PFSK-1 (cell line): ENCODE measurements around the gene PRKX.

Experiments
- POLR2AphosphoS5 ChIP-seq: IDR thresholded peaks from 2 replicates; pipeline ENCODE4 v1.6.1; 2012; ENCODE audit warnings: low read depth, mild to moderate bottlenecking, control low read depth, low read length, moderate library complexity
- REST ChIP-seq, 2 experiments: IDR thresholded peaks; 2 replicates each; pipeline versions ENCODE4 v1.6.1 to v1.8.0; 2011 to 2012; ENCODE audit warnings: low read depth in 2 of 2, low read length in 2 of 2, control low read depth in 1 of 2, inconsistent platforms in 1 of 2, mild to moderate bottlenecking in 1 of 2, moderate library complexity in 1 of 2; ENCODE audit not compliant: insufficient read depth in 1 of 2
- SIN3A ChIP-seq: IDR thresholded peaks from 2 replicates; pipeline ENCODE4 v1.6.1; 2012; ENCODE audit warnings: mild to moderate bottlenecking, low read length, moderate library complexity, borderline replicate concordance; ENCODE audit not compliant: insufficient read depth
- TAF1 ChIP-seq: IDR thresholded peaks from 2 replicates; pipeline ENCODE4 v1.6.1; 2012; ENCODE audit warnings: low read length, control low read depth, borderline replicate concordance; ENCODE audit not compliant: insufficient read depth

GRCh38 chrX:3638280-3638873 lies 75.1 kb downstream of the PRKX start:
- no peak for TF ChIP-seq POLR2AphosphoS5
- no peak for TF ChIP-seq SIN3A
- no peak for TF ChIP-seq REST (IDR thresholded peaks at IDR 0.05; ENCODE audit: insufficient read depth in 1 of 2, low read depth in 2 of 2, low read length in 2 of 2)
- no peak for TF ChIP-seq TAF1
